ENCODE data around the gene LRRIQ1. TPM values are rescaled to one million over a fixed set of nuclear protein-coding genes. Genes with fewer than 3 reads are reported as not detected.
A peak's percentile ranks its signal among the peaks of the same experiment; 100 is the strongest.

Gene LRRIQ1
- total and polyA plus RNA-seq, 2 donors from 2014 or later, result 2.4 to 8.5 TPM

GRCh38 chr12:85281636-85282312 lies 245.6 kb downstream of the LRRIQ1 start:
- no peaks in the 10 kb centered on the region for H3K36me3 ChIP-seq (ENCODE audit: control insufficient read depth in 2 of 3, insufficient read depth in 3 of 3, low read length in 3 of 3)
- FAIRE-seq (no peak), DNase-seq (peak in 1 of 5 donors; percentile 42)
- no peaks in the 10 kb centered on the region for H3K9me3 ChIP-seq (ENCODE audit: control insufficient read depth in 2 of 3, insufficient read depth in 1 of 3, low read length in 3 of 3)
- H3K4me3 ChIP-seq (ENCODE audit: low read length in 3 of 3), result peak overlapping the region in 1 of 3 donors; percentile 90
- intact Hi-C loops (cut with DNase I), result no loop called here
- peaks cover 42% of the 10 kb centered on the region for H3K27me3 ChIP-seq (ENCODE audit: control insufficient read depth, insufficient read depth, low read length)
- H3K9ac ChIP-seq (ENCODE audit: low read length in 3 of 3), result peak overlapping the region in 1 of 3 donors; percentile 75
- H3K27ac ChIP-seq (ENCODE audit: low read depth in 2 of 2, low read length in 2 of 2), result no peak overlapping the region
- no peak for TF ChIP-seq CTCF (IDR thresholded peaks at IDR 0.05; ENCODE audit: borderline replicate concordance, extremely low read depth, insufficient read depth)
- H3K4me1 ChIP-seq (ENCODE audit: control insufficient read depth in 2 of 3, insufficient read depth in 2 of 3, low read depth in 1 of 3, low read length in 3 of 3), result peaks cover 0 to 7% (median 4%) of the 10 kb centered on the region in 3 donors

GRCh38 chr12:85283560-85283959 lies 247.4 kb downstream of the LRRIQ1 start:
- peaks cover 0 to under 1% (median 0%) of the 10 kb centered on the region in 3 donors for H3K36me3 ChIP-seq (ENCODE audit: control insufficient read depth in 2 of 3, insufficient read depth in 3 of 3, low read length in 3 of 3)

More at GRCh38 chr12:85283560-85283959, 247.4 kb downstream of the LRRIQ1 start:
- intact Hi-C loops (cut with DNase I), result no loop called here
- Histone ChIP-seq H3K27me3 (ENCODE audit: control insufficient read depth, insufficient read depth, low read length) (peaks cover 30% of the 10 kb centered on the region), H3K9me3 (ENCODE audit: control insufficient read depth in 2 of 3, insufficient read depth in 1 of 3, low read length in 3 of 3) (no peaks in the 10 kb centered on the region), H3K9ac (ENCODE audit: low read length in 3 of 3) (peak overlapping the region in 1 of 3 donors; percentile 53), H3K4me1 (ENCODE audit: control insufficient read depth in 2 of 3, insufficient read depth in 2 of 3, low read depth in 1 of 3, low read length in 3 of 3) (peaks cover 0 to 7% (median 4%) of the 10 kb centered on the region in 3 donors), H3K27ac (ENCODE audit: low read depth in 2 of 2, low read length in 2 of 2) (no peak overlapping the region), H3K4me3 (ENCODE audit: low read length in 3 of 3) (peak overlapping the region in 1 of 3 donors; percentile 90)
- FAIRE-seq, result no peak
- TF ChIP-seq CTCF (IDR thresholded peaks at IDR 0.05; ENCODE audit: borderline replicate concordance, extremely low read depth, insufficient read depth), result no peak
- peak in 1 of 5 donors; percentile 30 for DNase-seq

Other genes with a start within 250 kb of the LRRIQ1 start
- 0.28 TPM for gene SLC6A15, start 123.6 kb upstream of the LRRIQ1 start, total RNA-seq
- gene SLC6A15, start 123.6 kb upstream of the LRRIQ1 start, polyA plus RNA-seq (ENCODE audit: insufficient read depth, low read depth, low replicate concordance), result not detected
- gene TSPAN19, start 74 bp upstream of the LRRIQ1 start, total RNA-seq, result 0.66 TPM
- 1.3 TPM for gene TSPAN19, start 74 bp upstream of the LRRIQ1 start, polyA plus RNA-seq (ENCODE audit: insufficient read depth, low read depth, low replicate concordance)
- 1.6 TPM for gene ALX1, start 243.9 kb downstream of the LRRIQ1 start, total RNA-seq
- 0.90 TPM for gene ALX1, start 243.9 kb downstream of the LRRIQ1 start, polyA plus RNA-seq (ENCODE audit: insufficient read depth, low read depth, low replicate concordance)

Data from kidney (tissue), 14 donors.